Measurements from ENCODE around the gene KCP.

KCP gene

GRCh38 chr7:128836729-128837348 lies 73.7 kb downstream of the KCP start:
- DNase-seq: no peak

GRCh38 chr7:128835790-128836641 lies 74.5 kb downstream of the KCP start:
- no peak for DNase-seq

GRCh38 chr7:128835231-128835751 lies 75.2 kb downstream of the KCP start:
- DNase-seq: no peak

GRCh38 chr7:128833946-128834325 lies 76.6 kb downstream of the KCP start:
- DNase-seq: no peak

GRCh38 chr7:128833148-128833945 lies 77.2 kb downstream of the KCP start:
- no peak for DNase-seq

- no peak for DNase-seq
Observed at GRCh38 chr7:128832880-128833147, 77.7 kb downstream of the KCP start.

- no peak for DNase-seq
Observed at GRCh38 chr7:128831994-128832879, 78.3 kb downstream of the KCP start.

- DNase-seq: no peak
Observed at GRCh38 chr7:128831178-128831993, 79.1 kb downstream of the KCP start.

GRCh38 chr7:128830231-128831177 lies 80.0 kb downstream of the KCP start, which contains the start of gene FLNC:
Gene FLNC (plus strand): TSS chr7:128830406. CDS start chr7:128830638, 232 bp downstream.
- no peak for DNase-seq

- DNase-seq: no peak
Observed at GRCh38 chr7:128829391-128830166, 80.9 kb downstream of the KCP start.

- DNase-seq: no peak
Observed at GRCh38 chr7:128827971-128828711, 82.4 kb downstream of the KCP start.

- DNase-seq: no peak
Observed at GRCh38 chr7:128827248-128827958, 83.1 kb downstream of the KCP start.

GRCh38 chr7:128826916-128827247 lies 83.6 kb downstream of the KCP start:
- no peak for DNase-seq

Data from NCI-H1048 (cell line).